GM19238 (cell line): Measurements from ENCODE around the gene SLC12A9.
"Not testable (repeated sequence)": the region's sequence is repeated elsewhere in the genome, so short reads cannot be mapped to it uniquely, and the experiment has no call there.

Source experiments
- DNase-seq: peaks from one replicate; pipeline ENCODE4 v3.0.0; 2011; ENCODE audit warnings: low spot score; ENCODE audit not compliant: insufficient read length

The SLC12A9 gene

DNA sequence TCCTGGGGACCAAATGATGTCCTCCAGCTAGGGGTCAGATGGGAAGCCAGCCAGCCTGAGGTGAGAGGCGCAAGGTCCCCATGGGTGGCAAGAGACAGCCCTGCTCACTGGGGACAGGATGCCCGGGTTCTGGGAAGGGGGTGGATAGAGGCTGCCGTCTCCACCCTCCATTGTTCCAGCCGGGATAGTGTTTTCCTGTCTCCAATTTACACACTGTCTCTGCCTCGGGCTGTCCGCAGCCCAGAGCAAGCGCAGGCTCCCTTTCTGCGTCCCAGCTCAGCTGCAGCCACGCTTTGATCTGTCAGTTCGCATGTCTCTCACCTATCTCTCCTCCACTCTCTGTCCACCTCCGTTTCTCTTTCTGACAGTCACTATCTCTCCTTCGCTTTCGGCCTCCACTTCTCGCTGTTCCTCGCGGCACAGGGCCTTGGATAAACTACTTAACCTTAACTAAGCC lies 27.3 kb upstream of the SLC12A9 start:
- no peak for DNase-seq

DNA sequence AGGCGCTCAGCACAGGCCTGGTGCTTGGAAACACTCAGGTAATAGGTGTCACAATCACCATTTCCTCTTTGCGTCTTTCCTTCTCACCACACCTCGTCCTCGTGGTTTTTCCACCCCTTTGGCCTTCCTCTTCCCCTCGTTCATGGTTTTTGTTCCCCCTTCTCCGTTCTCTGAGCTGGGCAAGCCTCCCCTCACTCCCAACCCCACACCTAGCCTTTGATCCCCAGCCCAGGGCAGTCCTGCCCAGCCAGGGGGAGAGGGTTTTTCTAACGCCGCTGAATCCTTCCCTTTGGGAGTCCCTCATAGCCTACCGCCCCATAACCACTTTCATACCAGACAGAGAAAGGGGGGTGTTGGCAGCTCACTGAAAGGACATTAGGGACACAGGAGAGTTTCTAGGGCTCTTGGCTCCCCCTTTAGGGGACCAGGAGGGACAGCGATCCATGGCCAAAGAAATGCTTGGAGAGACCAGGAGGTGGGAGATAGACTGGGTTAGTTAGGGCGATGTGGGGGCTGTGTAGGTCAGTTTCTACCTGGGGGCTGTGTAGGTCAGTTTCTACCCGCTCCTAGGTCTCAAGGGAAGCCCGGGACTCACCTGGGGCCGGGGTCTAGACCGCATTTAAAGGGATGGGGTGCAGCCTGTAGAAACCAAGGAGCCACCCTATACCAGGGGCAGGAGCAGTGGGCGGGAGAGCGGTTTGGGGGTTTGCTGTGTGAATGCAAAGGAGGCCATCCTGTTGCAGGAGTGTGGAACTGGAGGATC lies 26.6 kb upstream of the SLC12A9 start:
- no peak for DNase-seq

- DNase-seq = no peak
Observed at GRCh38 chr7:100826514-100827329, 25.8 kb upstream of the SLC12A9 start.

GRCh38 chr7:100827330-100828226 lies 24.9 kb upstream of the SLC12A9 start, which contains the start of gene EPHB4:
EPHB4 (minus strand) TSS chr7:100827523; CDS start chr7:100827030, 493 bp downstream.
- no peak for DNase-seq

DNA sequence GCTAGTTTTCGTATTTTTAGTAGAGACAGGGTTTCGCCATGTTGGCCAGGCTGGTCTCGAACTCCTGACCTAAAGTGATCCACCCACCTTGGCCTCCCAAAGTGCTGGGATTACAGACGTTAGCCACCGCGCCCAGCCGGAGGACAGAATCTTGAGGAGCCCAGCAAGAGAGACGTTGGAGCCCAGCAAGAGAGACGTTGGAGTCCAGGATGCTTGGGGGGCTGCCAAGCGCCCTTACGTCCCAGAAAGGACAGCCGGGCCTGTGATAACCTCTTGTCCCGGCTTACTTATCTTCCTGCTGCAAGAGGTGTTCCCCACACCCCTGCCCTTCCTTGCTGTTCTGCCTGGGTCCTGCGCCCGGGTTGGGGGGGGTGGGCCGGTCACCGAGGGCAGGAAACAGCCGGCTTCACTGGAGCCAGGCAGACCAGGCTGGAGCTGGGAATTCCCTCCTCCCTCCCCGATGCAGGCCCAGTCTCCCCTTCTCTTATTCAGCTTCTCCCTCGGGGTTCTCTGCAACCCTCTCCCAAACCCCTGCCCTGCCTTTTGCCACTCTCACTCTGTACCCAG lies 23.3 kb upstream of the SLC12A9 start:
- DNase-seq = no peak

- DNase-seq = no peak
Observed at GRCh38 chr7:100830396-100830795, 22.1 kb upstream of the SLC12A9 start.

GRCh38 chr7:100832281-100832633 lies 20.3 kb upstream of the SLC12A9 start:
- no peak for DNase-seq

DNA sequence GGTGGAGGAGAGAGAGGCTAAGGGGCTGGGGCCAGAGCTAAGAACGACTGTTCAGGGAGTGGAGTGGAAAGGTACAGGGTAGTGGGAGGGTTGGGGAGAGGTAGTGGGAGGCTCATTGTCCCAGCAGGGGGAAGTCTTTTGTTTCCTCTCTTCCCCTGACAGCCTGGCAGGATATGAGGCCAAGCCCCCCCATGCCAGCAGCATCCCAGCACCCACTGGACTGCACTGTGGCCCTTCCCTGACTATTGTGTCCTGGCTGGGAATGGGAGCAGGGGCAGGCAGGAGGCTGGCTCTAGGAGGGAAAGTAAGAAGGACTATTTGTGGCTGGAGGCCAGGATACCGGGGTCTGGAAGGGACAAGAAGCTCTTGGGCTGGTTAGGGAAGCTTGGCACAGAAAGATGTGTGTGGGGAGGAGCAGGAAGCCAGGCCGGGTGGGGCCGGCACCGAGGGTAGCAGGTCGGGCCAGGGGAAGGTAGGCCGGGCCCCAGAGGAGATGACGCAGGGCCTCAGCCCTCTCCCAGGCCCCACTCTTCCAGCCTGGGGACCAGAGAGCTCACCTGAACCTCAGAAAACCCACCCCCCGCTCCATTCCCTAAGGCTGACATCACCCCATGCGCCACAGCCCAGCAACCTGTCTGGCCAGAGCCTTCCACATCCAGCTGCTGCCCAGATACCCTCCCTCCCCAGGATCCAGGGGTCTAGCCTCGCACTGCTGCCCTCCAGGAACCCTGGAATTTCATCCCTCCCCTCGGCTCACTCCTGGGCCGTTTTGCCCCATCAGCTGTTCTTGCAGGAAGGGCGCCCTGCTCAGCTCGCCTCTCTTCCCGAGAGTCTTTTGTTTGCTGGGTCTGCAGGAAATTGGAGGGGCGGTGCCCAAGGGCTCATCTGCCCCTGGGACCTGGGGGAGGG lies 16.4 kb upstream of the SLC12A9 start:
- no peak for DNase-seq

- no peak for DNase-seq
Observed at GRCh38 chr7:100836812-100837098, 15.8 kb upstream of the SLC12A9 start.

DNA sequence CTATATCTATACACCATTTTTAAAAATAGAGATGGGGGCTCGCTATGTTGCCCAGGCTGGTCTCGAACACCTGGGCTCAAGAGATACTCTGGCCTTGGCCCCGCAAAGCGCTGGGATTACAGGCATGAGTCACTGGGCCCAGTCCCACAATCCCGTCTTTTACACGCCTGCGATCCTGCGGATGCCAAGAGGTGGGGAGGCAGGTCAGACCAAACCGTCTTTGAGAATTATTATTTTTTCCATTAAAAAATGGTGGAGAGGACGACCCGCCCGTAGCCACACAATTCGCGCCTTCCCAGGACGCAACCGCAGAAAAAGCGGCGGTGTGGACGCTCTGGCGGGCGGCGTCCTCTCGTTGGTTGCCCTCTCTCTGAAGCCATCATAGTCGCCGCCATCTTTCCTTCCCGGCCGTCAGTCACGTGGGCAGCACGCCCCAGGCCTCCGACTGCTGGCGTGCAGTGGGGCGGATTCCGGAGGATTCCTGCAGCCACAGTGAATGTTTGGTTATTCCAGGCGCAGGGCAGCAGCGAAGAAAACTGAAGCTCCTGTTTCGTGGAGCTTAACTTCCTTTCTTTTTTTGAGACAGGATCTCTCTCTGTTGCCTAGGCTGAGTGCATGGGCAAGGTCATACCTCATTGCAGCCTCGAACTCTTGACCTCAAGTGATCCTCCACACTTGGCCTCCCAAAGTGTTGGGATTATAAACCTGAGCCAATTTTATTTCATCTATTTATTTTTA lies 15.2 kb upstream of the SLC12A9 start:
- peak; percentile 85 for DNase-seq

GRCh38 chr7:100839361-100839760 lies 13.2 kb upstream of the SLC12A9 start:
- DNase-seq = no peak

DNA sequence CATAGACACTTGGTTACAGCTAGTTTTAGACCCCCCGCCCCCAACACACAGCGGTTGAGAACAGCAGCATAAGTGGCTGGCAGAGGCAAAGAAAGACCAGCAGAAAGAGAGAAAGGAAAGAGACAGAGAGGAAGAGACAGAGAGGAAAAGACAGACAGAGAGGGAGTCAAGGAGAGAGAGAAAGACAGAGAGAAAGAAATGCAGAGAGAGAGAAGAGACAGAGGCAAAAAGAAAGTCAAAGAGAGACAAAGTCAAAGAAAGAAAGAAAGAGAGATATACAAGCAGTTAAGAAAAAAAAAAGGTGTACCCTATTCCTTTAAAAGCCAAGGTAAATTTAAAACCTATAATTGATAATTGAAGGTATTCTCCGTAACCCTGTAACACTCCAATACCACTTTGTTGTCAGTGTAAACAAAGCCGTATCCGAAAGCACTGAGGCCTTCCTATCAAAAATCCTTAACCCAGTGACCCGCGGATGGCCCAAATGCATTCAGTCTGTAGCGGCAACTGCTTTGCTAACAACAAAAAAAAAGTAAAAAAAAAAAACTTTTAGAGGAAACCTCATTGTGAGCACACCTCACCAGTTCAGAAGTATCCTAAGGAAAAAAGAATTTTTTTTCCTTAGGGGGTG lies 11.9 kb upstream of the SLC12A9 start:
- DNase-seq = no peak

DNA sequence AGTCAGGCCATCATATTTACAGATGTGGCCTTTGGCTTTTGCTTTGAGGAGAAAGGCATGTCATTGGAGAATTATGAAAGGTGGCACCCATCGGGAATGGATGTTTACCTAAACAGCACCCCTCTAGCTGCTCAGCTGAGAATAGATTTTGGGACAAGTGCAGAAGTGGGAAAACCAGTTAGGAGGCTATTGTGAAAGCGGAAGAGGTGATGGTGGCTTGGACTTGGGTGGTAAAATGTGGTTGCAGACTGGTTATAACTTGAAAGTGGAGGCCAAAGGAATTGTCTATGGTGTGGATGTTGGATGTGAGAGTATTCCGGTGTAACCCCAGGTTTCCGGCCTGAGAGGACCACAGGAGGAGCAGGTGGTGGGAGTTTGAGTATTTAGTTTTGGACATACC lies 5.2 kb upstream of the SLC12A9 start:
- no peak for DNase-seq

DNA sequence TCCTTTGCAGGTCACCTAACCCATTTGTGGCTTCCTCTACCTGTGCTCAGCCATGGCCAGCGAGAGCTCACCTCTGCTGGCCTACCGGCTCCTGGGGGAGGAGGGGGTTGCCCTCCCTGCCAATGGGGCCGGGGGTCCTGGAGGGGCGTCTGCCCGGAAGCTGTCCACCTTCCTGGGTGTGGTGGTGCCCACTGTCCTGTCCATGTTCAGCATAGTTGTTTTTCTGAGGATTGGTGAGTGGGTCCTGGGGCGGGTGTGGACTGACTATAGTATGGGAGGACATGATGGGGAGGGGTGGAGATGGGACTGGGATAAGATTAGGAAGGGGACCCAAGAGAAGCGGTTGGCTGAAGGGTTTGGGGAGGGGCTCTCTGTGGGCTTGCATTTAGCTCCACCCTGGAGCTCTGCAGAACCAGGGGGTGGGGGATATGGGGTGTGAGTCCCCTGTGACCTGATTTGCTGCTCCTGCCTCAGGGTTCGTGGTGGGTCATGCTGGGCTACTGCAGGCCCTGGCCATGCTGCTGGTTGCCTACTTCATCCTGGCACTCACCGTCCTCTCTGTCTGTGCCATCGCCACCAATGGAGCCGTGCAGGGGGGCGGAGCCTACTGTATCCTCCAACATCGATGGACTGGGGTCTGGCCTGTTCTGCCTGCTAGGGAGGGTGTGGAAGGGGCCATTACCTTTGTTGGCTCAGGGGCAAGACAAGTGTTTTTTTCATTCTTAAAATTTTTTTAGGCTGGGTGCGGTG lies 1.8 kb downstream of the SLC12A9 start:
- no peak for DNase-seq

DNA sequence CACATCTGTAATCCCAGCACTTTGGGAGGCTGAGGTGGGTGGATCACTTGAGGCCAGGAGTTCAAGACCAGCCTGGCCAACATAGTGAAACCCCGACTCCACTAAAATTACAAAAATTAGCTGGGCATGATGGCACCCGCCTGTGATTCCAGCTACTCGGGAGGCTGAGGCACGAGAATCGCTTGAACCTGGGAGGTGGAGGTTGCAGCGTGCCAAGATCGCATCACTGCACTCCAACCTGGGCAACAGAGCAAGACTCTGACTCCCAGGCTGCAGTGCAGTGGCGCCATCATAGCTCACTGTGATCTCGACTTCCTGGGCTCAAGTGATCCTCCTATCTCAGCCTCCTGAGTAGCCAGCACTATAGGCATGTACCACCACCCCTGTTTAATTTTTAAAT lies 2.4 kb downstream of the SLC12A9 start:
- not testable (repeated sequence) for DNase-seq

GRCh38 chr7:100855515-100855914 lies 3.0 kb downstream of the SLC12A9 start:
- no peak for DNase-seq

- no peak for DNase-seq
Observed at GRCh38 chr7:100856871-100857282, 4.4 kb downstream of the SLC12A9 start.

- no peak for DNase-seq
Observed at GRCh38 chr7:100859856-100860255, 7.3 kb downstream of the SLC12A9 start.
